Muscle layer of duodenum (tissue), 2 donors: ENCODE measurements around the gene CSDE1.
A peak's percentile ranks its signal among the peaks of the same experiment; 100 is the strongest.

Experiments
- H3K27ac ChIP-seq: one replicate; pipeline ENCODE4 v1.7.0; 2013; ENCODE audit warnings: mild to moderate bottlenecking, low read length
- H3K27me3 ChIP-seq: one replicate; pipeline ENCODE4 v1.7.0; 2013; ENCODE audit warnings: low read depth, mild to moderate bottlenecking, control low read depth, low read length
- H3K36me3 ChIP-seq, 2 donors: one replicate each; pipeline ENCODE4 v1.7.0; 2013; ENCODE audit warnings: low read length in 2 of 2, control low read depth in 1 of 2, mild to moderate bottlenecking in 1 of 2; ENCODE audit not compliant: insufficient read depth in 2 of 2, control insufficient read depth in 1 of 2
- H3K4me1 ChIP-seq, 2 donors: one replicate each; pipeline ENCODE4 v1.7.0; 2013; ENCODE audit warnings: low read length in 2 of 2, mild to moderate bottlenecking in 2 of 2, control low read depth in 1 of 2, moderate library complexity in 1 of 2; ENCODE audit not compliant: insufficient read depth in 2 of 2, control insufficient read depth in 1 of 2
- H3K4me3 ChIP-seq, 2 donors: one replicate each; pipeline ENCODE4 v1.7.0; 2013; ENCODE audit warnings: low read length in 2 of 2, low read depth in 1 of 2, mild to moderate bottlenecking in 1 of 2
- H3K9me3 ChIP-seq, 2 donors: one replicate each; pipeline ENCODE4 v1.7.0; 2013; ENCODE audit warnings: low read length in 2 of 2, control low read depth in 1 of 2, mild to moderate bottlenecking in 1 of 2; ENCODE audit not compliant: control insufficient read depth in 1 of 2
- donor health status: healthy.

CSDE1 gene

DNA sequence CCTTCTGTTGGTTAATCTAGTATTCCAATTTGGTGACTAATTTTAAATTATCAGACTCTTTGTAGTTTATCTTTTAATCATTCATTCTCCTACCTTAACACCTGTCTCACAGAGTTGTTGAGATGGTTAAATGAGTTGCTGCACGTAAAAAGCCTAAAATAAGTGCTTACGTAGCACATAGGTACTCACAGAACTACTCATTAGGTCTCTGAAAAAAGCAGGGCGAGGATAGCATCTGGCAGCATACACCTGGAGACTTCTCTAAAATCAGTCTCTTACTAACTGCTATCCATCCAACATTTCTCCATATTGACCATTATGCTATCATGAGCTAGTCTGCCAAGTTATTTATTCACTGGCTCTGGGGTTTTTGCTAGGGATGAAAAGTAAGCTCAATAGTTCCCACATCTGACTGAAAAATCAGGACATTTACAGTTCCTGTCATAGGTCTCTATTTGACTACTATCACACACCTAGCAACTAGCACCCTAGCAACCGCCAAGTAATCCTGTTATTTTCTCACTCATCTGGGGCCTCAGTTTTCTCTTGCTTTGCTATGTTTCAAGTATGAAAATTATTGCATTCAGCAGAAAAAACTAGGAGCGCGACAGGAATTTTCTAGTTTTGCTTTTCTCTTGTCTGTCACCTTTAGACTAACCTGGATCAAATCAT lies 11.2 kb downstream of the CSDE1 start:
- no peak overlapping the region for H3K4me3 ChIP-seq
- H3K4me1 ChIP-seq = peaks cover 3 to 48% of the 10 kb centered on the region in 2 donors
- H3K27me3 ChIP-seq = no peaks in the 10 kb centered on the region
- no peaks in the 10 kb centered on the region for H3K9me3 ChIP-seq
- H3K27ac ChIP-seq = no peak overlapping the region
- peaks cover 23 to 29% of the 10 kb centered on the region in 2 donors for H3K36me3 ChIP-seq

DNA sequence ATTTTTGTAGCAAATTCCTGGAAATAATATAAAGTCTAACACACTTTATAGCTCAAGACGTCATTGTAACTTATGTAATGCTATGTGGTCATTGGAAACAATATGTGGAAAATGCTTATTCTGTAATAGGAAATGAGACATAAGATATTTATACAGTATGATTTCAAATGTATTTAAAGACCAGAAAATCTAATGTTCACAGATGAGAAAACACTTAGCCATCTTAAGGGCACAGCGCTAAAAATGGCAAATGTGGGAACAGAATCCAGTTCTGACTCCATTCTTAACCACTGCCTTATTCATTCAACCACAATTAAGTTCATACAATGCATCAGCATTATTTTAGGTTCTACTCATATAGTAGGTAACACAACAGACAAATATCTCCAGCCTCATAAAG lies 12.5 kb downstream of the CSDE1 start:
- H3K9me3 ChIP-seq = no peaks in the 10 kb centered on the region
- no peak overlapping the region for H3K27ac ChIP-seq
- no peak overlapping the region for H3K4me3 ChIP-seq
- peaks cover 0 to 36% of the 10 kb centered on the region in 2 donors for H3K4me1 ChIP-seq
- H3K27me3 ChIP-seq = no peaks in the 10 kb centered on the region
- H3K36me3 ChIP-seq = peaks cover 23 to 29% of the 10 kb centered on the region in 2 donors

DNA sequence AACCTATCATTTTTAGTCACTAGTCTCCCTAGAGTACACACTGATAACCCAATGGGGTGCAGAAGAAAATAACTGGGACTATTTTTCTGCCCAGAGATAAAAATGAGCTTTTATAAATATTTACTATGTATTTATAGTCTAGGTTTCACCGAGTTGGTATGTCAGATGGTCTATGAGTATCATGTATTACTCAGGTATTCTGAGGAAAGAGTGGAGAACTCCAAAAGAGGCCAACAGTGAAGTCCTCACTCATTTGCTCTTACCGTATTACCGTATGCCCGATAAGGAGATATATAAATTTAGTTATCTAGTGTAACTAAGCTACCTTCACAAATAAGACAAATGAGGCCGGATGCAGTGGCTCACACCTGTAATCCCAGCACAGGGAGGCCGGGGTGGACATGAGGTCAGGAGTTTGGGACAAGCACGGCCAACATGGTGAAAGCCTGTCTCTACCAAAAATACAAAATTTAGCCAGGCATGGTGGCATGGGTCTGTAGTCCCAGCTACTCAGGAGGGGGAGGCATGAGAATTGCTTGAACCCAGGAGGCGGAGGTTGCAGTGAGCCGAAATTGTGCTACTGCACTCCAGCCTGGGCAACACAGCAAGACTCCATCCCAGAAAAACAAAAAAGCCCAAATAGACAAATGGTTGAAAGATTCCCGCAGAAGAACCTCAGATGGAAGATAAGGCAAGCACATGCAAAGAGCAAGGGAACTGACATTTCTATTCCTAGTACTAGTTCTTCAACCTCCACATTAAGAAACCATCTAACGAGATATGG lies 15.6 kb downstream of the CSDE1 start:
- H3K36me3 ChIP-seq = peaks cover 17 to 25% of the 10 kb centered on the region in 2 donors

DNA sequence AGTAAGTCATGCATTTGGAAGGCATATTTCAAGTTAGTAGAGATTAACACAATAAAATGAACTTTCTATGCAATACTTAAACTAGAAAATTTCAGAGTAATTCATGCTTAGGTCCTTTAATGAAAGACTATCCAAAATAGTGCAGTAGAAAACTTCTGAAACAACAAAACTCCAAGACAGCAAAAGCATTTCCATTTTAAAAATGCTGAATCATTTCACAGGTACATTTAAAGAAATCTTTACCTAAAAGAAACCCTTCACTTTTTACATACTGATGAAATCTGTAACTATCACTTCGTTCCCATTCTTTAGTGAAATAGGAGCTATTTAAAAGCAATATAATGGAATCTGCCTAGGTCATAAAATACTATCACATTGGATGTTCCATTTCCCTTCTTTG lies 17.5 kb downstream of the CSDE1 start:
- Histone ChIP-seq H3K27me3 (no peaks in the 10 kb centered on the region), H3K9me3 (no peaks in the 10 kb centered on the region), H3K36me3 (peaks cover 31 to 32% of the 10 kb centered on the region in 2 donors), H3K27ac (no peak overlapping the region), H3K4me1 (peaks cover 0 to 5% of the 10 kb centered on the region in 2 donors), H3K4me3 (no peak overlapping the region)

More for the DNA sequence above, 15.6 kb downstream of the CSDE1 start:
- Histone ChIP-seq H3K27me3 (no peaks in the 10 kb centered on the region), H3K4me3 (no peak overlapping the region), H3K27ac (no peak overlapping the region), H3K9me3 (no peaks in the 10 kb centered on the region), H3K4me1 (peaks cover 0 to 10% of the 10 kb centered on the region in 2 donors)

DNA sequence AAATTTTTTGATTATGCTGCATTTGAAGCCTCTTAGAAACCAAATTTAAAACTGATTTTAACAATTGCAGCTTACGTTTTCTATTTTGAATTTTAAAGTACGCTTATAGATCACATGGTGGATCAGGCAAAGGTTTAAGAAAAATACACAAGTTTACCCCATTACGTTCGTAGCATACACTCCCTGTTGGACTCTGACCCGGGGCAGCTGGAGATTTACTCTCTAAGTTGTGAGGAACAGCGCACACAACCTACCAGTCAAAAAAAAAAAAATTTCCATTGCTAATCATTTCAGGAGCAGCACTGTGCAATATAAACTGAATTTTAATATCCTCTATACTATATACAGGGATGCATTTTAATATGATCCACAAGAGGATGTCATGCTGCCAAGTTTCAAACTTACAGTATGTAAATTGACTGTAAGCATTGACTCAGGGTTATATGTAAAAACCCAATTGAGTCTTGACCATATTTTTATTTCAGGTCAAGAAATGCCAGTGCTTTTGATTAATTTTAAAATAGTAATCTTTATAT lies 20.4 kb downstream of the CSDE1 start:
- Histone ChIP-seq H3K36me3 (peaks cover 50 to 58% of the 10 kb centered on the region in 2 donors), H3K4me1 (peaks cover 0 to 5% of the 10 kb centered on the region in 2 donors)

DNA sequence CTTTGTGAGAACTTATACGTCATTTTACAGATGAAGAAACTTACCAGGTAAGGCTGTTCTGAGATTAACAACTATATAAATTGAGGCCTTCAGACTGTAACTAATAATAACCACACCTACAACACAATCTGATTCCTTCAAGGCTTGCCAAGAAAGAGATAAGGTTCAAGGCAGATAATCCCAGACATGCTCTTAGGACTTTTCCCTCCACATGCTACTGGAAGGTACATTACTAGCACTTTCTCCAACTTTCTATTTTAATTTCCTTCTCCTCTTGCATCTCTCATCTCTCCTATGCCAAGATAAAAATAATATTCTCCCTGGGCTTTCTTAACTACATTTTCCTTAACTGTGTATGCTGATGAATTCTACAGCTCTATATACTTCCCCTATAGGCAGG lies 22.3 kb downstream of the CSDE1 start:
- Histone ChIP-seq H3K9me3 (no peaks in the 10 kb centered on the region), H3K27ac (peak overlapping the region; percentile 19), H3K36me3 (peaks cover 63 to 74% of the 10 kb centered on the region in 2 donors), H3K4me1 (no peaks in the 10 kb centered on the region), H3K27me3 (no peaks in the 10 kb centered on the region), H3K4me3 (no peak overlapping the region)

More for the DNA sequence above, 20.4 kb downstream of the CSDE1 start:
- no peak overlapping the region for H3K4me3 ChIP-seq
- H3K27ac ChIP-seq = peak overlapping the region; percentile 30
- H3K9me3 ChIP-seq = no peaks in the 10 kb centered on the region
- H3K27me3 ChIP-seq = no peaks in the 10 kb centered on the region

DNA sequence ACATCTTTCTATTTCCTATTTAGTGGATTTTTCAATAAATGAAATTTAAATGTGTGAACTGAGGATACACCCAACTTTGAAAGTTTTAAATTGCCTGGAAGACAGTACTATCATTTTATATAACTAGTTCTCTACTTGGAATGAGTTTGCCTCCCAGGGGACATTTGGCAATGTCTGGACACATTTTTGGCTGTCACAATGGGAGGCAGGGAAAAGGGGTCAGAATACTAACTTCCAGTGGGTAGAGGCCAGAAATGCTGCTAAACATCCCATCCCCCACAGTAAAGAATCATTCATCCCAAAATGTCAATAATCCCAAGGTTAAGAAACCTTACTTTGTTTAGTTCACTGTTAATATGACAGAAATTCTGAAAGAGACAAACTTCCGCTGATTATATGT lies 28.0 kb downstream of the CSDE1 start:
- Histone ChIP-seq H3K4me1 (no peaks in the 10 kb centered on the region), H3K36me3 (peaks cover 78 to 92% of the 10 kb centered on the region in 2 donors), H3K27me3 (no peaks in the 10 kb centered on the region), H3K27ac (no peak overlapping the region), H3K9me3 (no peaks in the 10 kb centered on the region), H3K4me3 (no peak overlapping the region)

DNA sequence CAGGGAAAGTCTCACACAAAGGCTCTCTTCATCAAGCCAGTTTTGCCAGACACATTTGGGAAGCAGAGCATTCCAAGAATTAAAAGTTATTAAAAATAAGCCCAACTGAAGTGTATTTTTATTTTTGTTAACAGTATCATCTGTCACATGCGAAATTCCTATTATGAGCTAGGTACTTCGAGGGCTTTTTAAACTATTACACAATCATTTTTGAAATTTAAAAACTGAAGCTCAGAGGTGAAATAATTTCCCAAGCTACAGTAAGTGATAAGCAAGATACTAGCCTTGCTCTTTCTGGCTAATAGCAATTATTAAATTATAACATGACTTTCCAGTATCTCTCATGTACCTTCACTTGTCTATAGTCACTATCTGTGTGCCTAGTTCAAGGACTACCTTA lies 29.2 kb downstream of the CSDE1 start:
- no peaks in the 10 kb centered on the region for H3K9me3 ChIP-seq
- no peak overlapping the region for H3K27ac ChIP-seq
- H3K4me3 ChIP-seq = no peak overlapping the region
- H3K36me3 ChIP-seq = peaks cover 82 to 90% of the 10 kb centered on the region in 2 donors
- peaks cover 0 to 6% of the 10 kb centered on the region in 2 donors for H3K4me1 ChIP-seq
- H3K27me3 ChIP-seq = no peaks in the 10 kb centered on the region

DNA sequence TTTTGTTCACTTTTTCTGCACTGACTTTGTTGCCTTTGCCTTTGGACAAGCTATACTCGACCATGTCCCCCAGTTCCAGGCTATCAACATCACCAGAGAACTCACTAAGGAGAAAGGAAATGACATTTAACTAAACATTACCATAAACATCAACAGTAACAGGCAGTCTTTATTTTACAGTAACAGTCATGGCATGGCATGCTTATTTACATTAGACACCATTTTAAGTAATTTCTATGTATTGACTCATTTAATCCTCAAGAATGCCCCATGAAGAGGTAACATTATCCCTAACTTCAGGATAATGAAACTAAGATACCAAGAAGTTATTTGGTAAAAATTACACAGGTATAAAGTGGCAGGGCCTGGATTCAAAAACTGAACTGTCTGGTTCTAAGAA lies 32.6 kb downstream of the CSDE1 start:
- peaks cover 85 to 92% of the 10 kb centered on the region in 2 donors for H3K36me3 ChIP-seq
- peaks cover 0 to 8% of the 10 kb centered on the region in 2 donors for H3K4me1 ChIP-seq
- H3K4me3 ChIP-seq = no peak overlapping the region
- H3K27ac ChIP-seq = no peak overlapping the region
- no peaks in the 10 kb centered on the region for H3K27me3 ChIP-seq
- H3K9me3 ChIP-seq = no peaks in the 10 kb centered on the region

DNA sequence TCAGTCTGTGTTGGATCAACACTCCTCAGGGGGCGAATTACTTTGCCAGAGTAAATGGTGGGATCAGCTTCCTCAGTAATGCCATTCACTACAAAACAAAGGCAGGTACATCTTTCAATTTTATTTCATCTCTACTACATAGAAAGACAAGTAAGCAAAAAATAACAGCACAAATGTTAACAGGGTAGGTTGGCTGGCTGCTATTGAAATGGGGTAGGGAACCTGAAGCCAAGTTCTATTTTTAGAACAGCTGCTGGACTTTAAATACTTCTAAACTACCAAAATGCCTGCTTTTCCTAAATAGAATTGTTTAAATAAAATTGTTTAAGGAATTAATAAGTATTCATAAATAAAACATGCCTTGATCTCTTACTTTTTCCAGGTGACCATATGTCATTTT lies 33.9 kb downstream of the CSDE1 start:
- peaks cover 89 to 92% of the 10 kb centered on the region in 2 donors for H3K36me3 ChIP-seq
- H3K27me3 ChIP-seq = no peaks in the 10 kb centered on the region
- H3K4me3 ChIP-seq = no peak overlapping the region
- no peak overlapping the region for H3K27ac ChIP-seq
- H3K9me3 ChIP-seq = no peaks in the 10 kb centered on the region
- peaks cover 0 to 8% of the 10 kb centered on the region in 2 donors for H3K4me1 ChIP-seq

DNA sequence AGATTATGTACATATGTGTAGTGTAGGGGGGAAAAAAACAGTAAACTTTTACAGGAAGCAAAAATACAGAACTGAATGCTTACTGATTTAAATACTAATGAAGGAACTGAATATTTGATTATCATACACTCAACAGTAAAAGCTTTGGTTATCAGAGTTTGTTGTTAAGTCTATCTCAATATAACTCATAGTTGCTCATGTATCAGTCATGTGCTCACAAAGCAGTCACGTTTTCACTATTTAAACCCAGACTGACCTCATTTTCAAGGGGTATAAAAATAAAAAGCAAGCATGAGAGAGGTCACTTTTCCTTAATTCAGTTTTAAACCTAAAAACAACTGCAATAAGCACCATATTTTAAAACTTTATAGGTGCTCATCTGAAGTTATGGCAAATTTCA lies 34.3 kb downstream of the CSDE1 start:
- peaks cover 0 to 8% of the 10 kb centered on the region in 2 donors for H3K4me1 ChIP-seq
- H3K27me3 ChIP-seq = no peaks in the 10 kb centered on the region
- no peak overlapping the region for H3K27ac ChIP-seq
- peaks cover 89 to 93% of the 10 kb centered on the region in 2 donors for H3K36me3 ChIP-seq
- H3K9me3 ChIP-seq = no peaks in the 10 kb centered on the region
- H3K4me3 ChIP-seq = no peak overlapping the region
